Naive thymus-derived CD4-positive, alpha-beta T cell (primary cell): Measurements from ENCODE around the gene PKD1L1. TPM values are rescaled to one million over a fixed set of nuclear protein-coding genes. Genes with fewer than 3 reads are reported as not detected.
"Not testable (repeated sequence)": the region's sequence is repeated elsewhere in the genome, so short reads cannot be mapped to it uniquely, and the experiment has no call there.

Experiments used
- ATAC-seq: fragments of 150-1000 bp; cut with Tn5 transposase; 2 replicates; pipeline ENCODE4 v1.10.0; 2021; ENCODE audit warnings: mild to moderate bottlenecking, moderate library complexity
- CTCF ChIA-PET: fragments of 350-600 bp; sonication (Branson Sonifier 250); formaldehyde crosslinking; loops from one replicate; lab custom pipeline; 2021; ENCODE audit warnings: antibody characterized with exemption; lab: Charles Lee
- POLR2A ChIA-PET: fragments of 350-600 bp; sonication (Branson Sonifier 250); formaldehyde crosslinking; loops from one replicate; lab custom pipeline; 2021; ENCODE audit warnings: antibody characterized with exemption, inconsistent platforms; lab: Charles Lee
- DNase-seq, 9 donors: peaks; one replicate each; pipeline versions ENCODE4 v3.0.0 to v3.0.0-alpha.2; 2020 to 2022; ENCODE audit warnings: mixed read lengths in 1 of 9
- H3K27ac ChIP-seq: one replicate; pipeline ENCODE4 v1.7.0; 2013; ENCODE audit warnings: mild to moderate bottlenecking, low read depth, low read length, moderate library complexity
- H3K27me3 ChIP-seq, 2 donors: one replicate each; pipeline ENCODE4 v1.7.0; 2013; ENCODE audit warnings: low read length in 2 of 2, mild to moderate bottlenecking in 2 of 2, moderate library complexity in 2 of 2; ENCODE audit not compliant: control insufficient read depth in 2 of 2, insufficient read depth in 2 of 2
- H3K36me3 ChIP-seq, 3 experiments: 1 replicate in 2 of 3; 2 replicates in 1 of 3; pipeline ENCODE4 v1.7.0; 2013; ENCODE audit warnings: low read length in 3 of 3, mild to moderate bottlenecking in 3 of 3, moderate library complexity in 1 of 3; ENCODE audit not compliant: insufficient read depth in 3 of 3, control insufficient read depth in 2 of 3
- H3K4me1 ChIP-seq, 2 donors: one replicate each; pipeline ENCODE4 v1.7.0; 2013; ENCODE audit warnings: low read length in 2 of 2, mild to moderate bottlenecking in 2 of 2, moderate library complexity in 1 of 2; ENCODE audit not compliant: control insufficient read depth in 2 of 2, insufficient read depth in 2 of 2
- H3K4me3 ChIP-seq: 2 replicates; pipeline ENCODE4 v1.7.0; 2013; ENCODE audit warnings: mild to moderate bottlenecking, low read length
- H3K9me3 ChIP-seq, 3 experiments: 1 replicate in 2 of 3; 2 replicates in 1 of 3; pipeline ENCODE4 v1.7.0; 2013; ENCODE audit warnings: low read length in 3 of 3; ENCODE audit not compliant: control insufficient read depth in 2 of 3
- H3K27ac Mint-ChIP-seq, 9 donors: one replicate each; pipeline ENCODE4 v1.8.0; 2020 to 2022; ENCODE audit warnings: mixed read lengths in 9 of 9, mild to moderate bottlenecking in 8 of 9, moderate library complexity in 5 of 9, inconsistent platforms in 2 of 9
- H3K27me3 Mint-ChIP-seq, 5 donors: one replicate each; pipeline ENCODE4 v1.8.0; 2021 to 2022; ENCODE audit warnings: mixed read lengths in 5 of 5, mild to moderate bottlenecking in 1 of 5
- H3K36me3 Mint-ChIP-seq, 5 donors: one replicate each; pipeline ENCODE4 v1.8.0; 2020 to 2022; ENCODE audit warnings: mixed read lengths in 5 of 5, mild to moderate bottlenecking in 3 of 5, inconsistent platforms in 1 of 5
- H3K4me1 Mint-ChIP-seq, 7 donors: one replicate each; pipeline ENCODE4 v1.8.0; 2020 to 2022; ENCODE audit warnings: mixed read lengths in 7 of 7, mild to moderate bottlenecking in 3 of 7, inconsistent platforms in 1 of 7
- H3K4me3 Mint-ChIP-seq, 10 donors: one replicate each; pipeline ENCODE4 v1.8.0; 2020 to 2022; ENCODE audit warnings: mild to moderate bottlenecking in 10 of 10, mixed read lengths in 10 of 10, moderate library complexity in 6 of 10, inconsistent platforms in 2 of 10
- H3K9me3 Mint-ChIP-seq, 11 donors: one replicate each; pipeline ENCODE4 v1.8.0; 2020 to 2022; ENCODE audit warnings: mixed read lengths in 11 of 11, mild to moderate bottlenecking in 4 of 11, inconsistent platforms in 1 of 11, moderate library complexity in 1 of 11
- intact Hi-C, 2 donors: fragments of 100-400 bp; cut with micrococcal nuclease; formaldehyde crosslinking; loops; one replicate each; pipeline ENCODE4 v1.15.1; 2023
- polyA plus RNA-seq, 2 donors: library from polyadenylated mRNA; unstranded; fragments of 300-500 nt; fragmentation: Illumina TruSeq; gene quantifications; one replicate each; pipeline ENCODE4 v1.2.3, GENCODE V29; 2021
- total RNA-seq, 6 experiments: library from RNA in 5 of 6; stranded (reverse) in 5 of 6; gene quantifications; 1 replicate in 5 of 6; 2 replicates in 1 of 6; pipeline ENCODE4 v1.2.3 and lab custom pipeline; 2021 to 2026

Gene PKD1L1
- total and polyA plus RNA-seq, 7 experiments from 2014 or later: 0.07 to 1.5 (median 0.83) TPM; not detected in 1

GRCh38 chr7:47990592-47990991, 42.3 kb upstream of the PKD1L1 start:
- ATAC-seq: no peak
- ChIA-PET CTCF (interaction anchor here (0.8 to 3.8 kb wide), 5 partner anchors 8 to 117 kb away, joined by 4 to 91 read pairs (median 7); no protein-coding TSS in a partner anchor), POLR2A (interaction anchor here (0.6 to 2.7 kb wide), 6 partner anchors 8 to 118 kb away, joined by 5 to 37 read pairs (median 11); partner anchors contain the start of gene UPP1)

DNA sequence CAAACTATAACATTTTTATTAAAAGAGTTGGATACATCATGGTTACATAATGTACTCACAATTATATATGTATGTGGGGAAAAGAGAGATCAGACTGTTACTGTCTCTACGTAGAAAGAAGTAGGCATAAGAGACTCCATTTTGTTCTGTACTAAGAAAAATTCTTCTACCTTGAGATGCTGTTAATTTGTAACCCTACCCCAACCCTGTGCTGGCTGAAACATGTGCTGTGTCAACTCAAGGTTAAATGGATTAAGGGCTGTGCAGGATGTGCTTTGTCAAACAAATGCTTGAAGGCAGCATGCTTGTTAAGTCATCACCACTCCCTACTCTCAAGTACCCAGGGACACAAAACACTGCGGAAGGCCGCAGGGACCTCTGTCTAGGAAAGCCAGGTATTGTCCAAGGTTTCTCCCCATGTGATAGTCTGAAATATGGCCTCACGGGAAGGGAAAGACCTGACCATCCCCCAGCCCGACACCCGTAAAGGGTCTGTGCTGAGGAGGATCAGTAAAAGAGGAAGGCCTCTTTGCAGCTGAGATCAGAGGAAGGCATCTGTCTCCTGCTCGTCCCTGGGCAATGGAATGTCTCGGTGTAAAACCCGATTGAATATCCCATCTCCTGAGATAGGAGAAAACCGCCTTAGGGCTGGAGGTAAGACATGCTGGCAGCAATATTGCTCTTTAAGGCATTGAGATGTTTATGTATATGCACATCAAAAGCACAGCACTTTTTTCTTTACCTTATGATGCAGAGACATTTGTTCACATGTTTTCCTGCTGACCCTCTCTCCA, 41.5 kb upstream of the PKD1L1 start:
- H3K36me3 Mint-ChIP-seq, DNase-seq, H3K36me3 ChIP-seq, intact Hi-C loops, H3K27me3 ChIP-seq, ATAC-seq, H3K27me3 Mint-ChIP-seq, H3K9me3 ChIP-seq, H3K4me3 ChIP-seq, H3K9me3 Mint-ChIP-seq, H3K27ac ChIP-seq: not testable (repeated sequence)
- ChIA-PET CTCF (interaction anchor here (0.8 to 3.8 kb wide), 3 partner anchors 70 to 120 kb away, joined by 4 to 91 read pairs (median 24); no protein-coding TSS in a partner anchor), POLR2A (interaction anchor here (0.6 to 2.3 kb wide), 3 partner anchors 12 to 120 kb away, joined by 7 to 37 read pairs (median 8); no protein-coding TSS in a partner anchor)
- H3K4me1 ChIP-seq: peaks cover 12% of the 10 kb centered on the region in 2 donors
- peak overlapping the region in 4 of 9 donors; percentile 53 to 88 (median 55) for H3K27ac Mint-ChIP-seq
- peaks cover 13 to 23% (median 20%) of the 10 kb centered on the region in 7 donors for H3K4me1 Mint-ChIP-seq
- peak overlapping the region in 1 of 10 donors; percentile 56 for H3K4me3 Mint-ChIP-seq

More at GRCh38 chr7:47990592-47990991, 42.3 kb upstream of the PKD1L1 start:
- H3K27me3 Mint-ChIP-seq: no peaks in the 10 kb centered on the region
- intact Hi-C loops: no loop called here
- H3K9me3 Mint-ChIP-seq: peaks cover 0 to 11% (median 0%) of the 10 kb centered on the region in 11 donors
- peaks cover 13 to 24% (median 20%) of the 10 kb centered on the region in 7 donors for H3K4me1 Mint-ChIP-seq
- H3K4me1 ChIP-seq: peaks cover 12% of the 10 kb centered on the region in 2 donors
- no peaks in the 10 kb centered on the region for H3K36me3 ChIP-seq
- H3K27me3 ChIP-seq: no peaks in the 10 kb centered on the region
- peaks cover 0 to 8% (median 0%) of the 10 kb centered on the region in 5 donors for H3K36me3 Mint-ChIP-seq
- H3K27ac Mint-ChIP-seq: peak overlapping the region in 4 of 9 donors; percentile 34 to 88 (median 55)
- DNase-seq: no peak
- H3K4me3 ChIP-seq: no peak overlapping the region
- peak overlapping the region in 4 of 10 donors; percentile 18 to 56 (median 34) for H3K4me3 Mint-ChIP-seq
- no peaks in the 10 kb centered on the region for H3K9me3 ChIP-seq
- no peak overlapping the region for H3K27ac ChIP-seq

DNA sequence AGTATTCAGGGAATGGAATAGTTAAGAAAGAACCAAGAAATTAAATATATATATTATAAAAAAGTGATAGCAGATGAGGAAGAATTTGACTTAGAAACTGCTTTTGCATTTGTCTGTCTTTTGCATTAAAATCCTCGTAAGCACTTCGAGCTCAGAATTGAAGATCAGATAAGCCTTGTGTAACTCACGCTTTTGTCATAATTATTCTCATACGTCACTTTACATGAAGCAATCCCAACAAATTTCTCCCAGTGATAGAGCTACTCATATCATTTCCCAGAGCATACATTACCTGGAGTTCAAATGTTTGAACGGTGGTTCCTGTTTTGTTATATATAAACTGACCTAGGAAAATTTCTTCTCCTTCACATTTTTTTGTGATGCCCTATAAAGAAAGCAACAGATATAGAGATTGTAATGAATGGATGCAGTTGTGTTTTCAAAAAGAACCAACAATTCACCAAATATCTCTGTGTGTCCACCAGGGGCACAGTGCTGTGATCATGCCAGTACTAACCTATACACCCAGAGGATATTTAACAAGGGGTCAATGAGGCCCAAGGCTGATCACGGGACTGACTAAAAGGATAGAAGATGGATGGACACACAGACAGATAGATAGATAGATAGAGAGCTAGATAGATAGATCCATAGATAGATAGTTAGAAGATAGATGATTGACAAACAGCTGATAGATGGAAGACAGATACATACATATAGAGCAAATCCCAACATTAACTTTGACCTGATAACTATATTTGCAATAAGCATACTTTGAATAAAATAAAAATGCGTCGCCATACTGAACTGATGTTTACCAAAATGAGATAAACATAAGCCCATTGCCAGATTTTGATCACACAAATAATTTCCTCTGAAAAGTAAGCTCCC, 40.5 kb upstream of the PKD1L1 start:
- H3K36me3 ChIP-seq: no peaks in the 10 kb centered on the region
- no peaks in the 10 kb centered on the region for H3K36me3 Mint-ChIP-seq
- no peak for ATAC-seq
- ChIA-PET CTCF (interaction anchor here (0.5 to 2.3 kb wide), 4 partner anchors 44 to 121 kb away, joined by 3 to 24 read pairs (median 4); no protein-coding TSS in a partner anchor), POLR2A (interaction anchor here (0.8 to 2.1 kb wide), 5 partner anchors 9 to 121 kb away, joined by 3 to 7 read pairs (median 4); partner anchors contain the start of gene HUS1)
- H3K27me3 ChIP-seq: no peaks in the 10 kb centered on the region
- intact Hi-C loops: no loop called here
- no peak for DNase-seq
- H3K9me3 Mint-ChIP-seq: peaks cover 0 to 3% (median 0%) of the 10 kb centered on the region in 11 donors
- peaks cover 12% of the 10 kb centered on the region in 2 donors for H3K4me1 ChIP-seq
- no peak overlapping the region for H3K27ac ChIP-seq
- H3K4me3 ChIP-seq: no peak overlapping the region
- H3K4me1 Mint-ChIP-seq: peaks cover 13 to 23% (median 19%) of the 10 kb centered on the region in 7 donors
- H3K4me3 Mint-ChIP-seq: peak overlapping the region in 1 of 10 donors; percentile 14
- H3K27ac Mint-ChIP-seq: no peak overlapping the region
- H3K27me3 Mint-ChIP-seq: no peaks in the 10 kb centered on the region
- no peaks in the 10 kb centered on the region for H3K9me3 ChIP-seq

DNA sequence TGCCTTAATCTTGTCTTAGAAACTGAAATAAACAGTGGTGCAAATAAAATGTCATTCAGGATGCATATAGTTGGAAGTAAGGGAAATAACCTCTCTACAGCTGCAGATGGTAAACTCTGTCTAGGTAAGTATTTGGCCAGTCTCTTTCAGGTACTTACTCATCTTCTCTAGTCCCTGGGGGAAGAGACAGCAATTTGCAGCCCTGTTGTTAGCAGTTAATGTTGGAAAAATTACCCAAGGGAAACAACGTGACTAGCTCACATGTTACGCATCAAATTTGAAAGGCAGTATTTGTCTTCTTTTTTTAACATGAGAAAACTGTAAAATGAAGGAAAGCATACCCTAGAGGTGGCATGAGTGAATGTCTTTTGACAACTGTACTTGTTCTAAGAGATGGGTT, 34.3 kb upstream of the PKD1L1 start:
- no peaks in the 10 kb centered on the region for H3K27me3 ChIP-seq
- ChIA-PET POLR2A (interaction anchor here (1.4 kb wide), 1 partner anchor 9 kb away, joined by 6 read pairs; no protein-coding TSS in a partner anchor), CTCF (interaction anchor here (1.3 kb wide), 1 partner anchor 9 kb away, joined by 7 read pairs; no protein-coding TSS in a partner anchor)
- no peaks in the 10 kb centered on the region for H3K9me3 Mint-ChIP-seq
- H3K4me3 Mint-ChIP-seq: no peak overlapping the region
- ATAC-seq: no peak
- no peak overlapping the region for H3K4me3 ChIP-seq
- H3K36me3 ChIP-seq: peaks cover 0 to 1% (median 0%) of the 10 kb centered on the region in 3 experiments
- H3K36me3 Mint-ChIP-seq: peaks cover 0 to 11% (median 6%) of the 10 kb centered on the region in 5 donors
- H3K4me1 ChIP-seq: peaks cover 6 to 10% of the 10 kb centered on the region in 2 donors
- intact Hi-C loops: no loop called here
- H3K9me3 ChIP-seq: no peaks in the 10 kb centered on the region
- peaks cover 11 to 24% (median 22%) of the 10 kb centered on the region in 7 donors for H3K4me1 Mint-ChIP-seq
- H3K27ac Mint-ChIP-seq: peak overlapping the region in 1 of 9 donors; percentile 20
- H3K27ac ChIP-seq: no peak overlapping the region
- H3K27me3 Mint-ChIP-seq: no peaks in the 10 kb centered on the region
- DNase-seq: no peak

- H3K4me1 ChIP-seq: peaks cover 10 to 13% of the 10 kb centered on the region in 2 donors
- H3K4me3 Mint-ChIP-seq, H3K27ac ChIP-seq, intact Hi-C loops, DNase-seq, H3K4me3 ChIP-seq, H3K27me3 Mint-ChIP-seq, H3K27ac Mint-ChIP-seq, H3K27me3 ChIP-seq, H3K9me3 ChIP-seq, ATAC-seq, H3K9me3 Mint-ChIP-seq: not testable (repeated sequence)
- POLR2A ChIA-PET: interaction anchor here (1.6 kb wide), 1 partner anchor 109 kb away, joined by 5 read pairs; the partner anchor contains the start of gene UPP1
- peaks cover 14 to 20% (median 15%) of the 10 kb centered on the region in 3 experiments for H3K36me3 ChIP-seq
- H3K36me3 Mint-ChIP-seq: peaks cover 4 to 18% (median 14%) of the 10 kb centered on the region in 5 donors
- CTCF ChIA-PET: interaction anchor here (1.4 kb wide), 1 partner anchor 11 kb away, joined by 5 read pairs; no protein-coding TSS in a partner anchor
- H3K4me1 Mint-ChIP-seq: peaks cover 16 to 34% (median 31%) of the 10 kb centered on the region in 7 donors
These were observed 32.4 kb upstream of the PKD1L1 start for GRCh38 chr7:47980648-47981047.
